HUES64 (cell line): Measurements from ENCODE around the gene GNA14.
"Not testable (repeated sequence)": the region's sequence is repeated elsewhere in the genome, so short reads cannot be mapped to it uniquely, and the experiment has no call there.

Experiments
- H3K27ac ChIP-seq: 2 replicates; pipeline ENCODE4 v1.7.0; 2013; ENCODE audit warnings: low read depth, low read length, inconsistent platforms
- H3K27me3 ChIP-seq: 2 replicates; pipeline ENCODE4 v1.6.1; 2013; ENCODE audit warnings: mild to moderate bottlenecking, low read length; ENCODE audit not compliant: insufficient read depth
- H3K36me3 ChIP-seq: 2 replicates; pipeline ENCODE4 v1.6.1; 2013; ENCODE audit warnings: mild to moderate bottlenecking, low read length; ENCODE audit not compliant: insufficient read depth
- H3K4me1 ChIP-seq: 2 replicates; pipeline ENCODE4 v1.6.1; 2013; ENCODE audit warnings: mild to moderate bottlenecking, low read length, moderate library complexity; ENCODE audit not compliant: insufficient read depth
- H3K4me3 ChIP-seq: 2 replicates; pipeline ENCODE4 v1.5.1; 2013; ENCODE audit warnings: mild to moderate bottlenecking, low read length, moderate library complexity
- H3K9ac ChIP-seq: 2 replicates; pipeline ENCODE4 v1.6.1; 2013; ENCODE audit warnings: mild to moderate bottlenecking, low read depth, low read length
- H3K9me3 ChIP-seq: 2 replicates; pipeline ENCODE4 v1.6.1; 2013; ENCODE audit warnings: low read depth, low read length; ENCODE audit not compliant: insufficient read depth
- WGBS: fragments of 150-250, 120-280 bp; methylation state at CpG from one replicate; pipeline ENCODE4 v1.1.7; 2013; ENCODE audit warnings: missing lambda C conversion rate; 5-methylcytosine and 5-hydroxymethylcytosine counted together

Gene GNA14

GRCh38 chr9:77456829-77457437, 191.2 kb downstream of the GNA14 start:
- WGBS: 19% methylated on average over 8 of the region's 10 CpGs
- Histone ChIP-seq H3K36me3 (no peaks in the 10 kb centered on the region), H3K27me3 (no peaks in the 10 kb centered on the region), H3K9ac (no peak overlapping the region), H3K27ac (no peak overlapping the region), H3K9me3 (no peaks in the 10 kb centered on the region), H3K4me3 (no peak overlapping the region), H3K4me1 (peaks cover 12% of the 10 kb centered on the region)

DNA sequence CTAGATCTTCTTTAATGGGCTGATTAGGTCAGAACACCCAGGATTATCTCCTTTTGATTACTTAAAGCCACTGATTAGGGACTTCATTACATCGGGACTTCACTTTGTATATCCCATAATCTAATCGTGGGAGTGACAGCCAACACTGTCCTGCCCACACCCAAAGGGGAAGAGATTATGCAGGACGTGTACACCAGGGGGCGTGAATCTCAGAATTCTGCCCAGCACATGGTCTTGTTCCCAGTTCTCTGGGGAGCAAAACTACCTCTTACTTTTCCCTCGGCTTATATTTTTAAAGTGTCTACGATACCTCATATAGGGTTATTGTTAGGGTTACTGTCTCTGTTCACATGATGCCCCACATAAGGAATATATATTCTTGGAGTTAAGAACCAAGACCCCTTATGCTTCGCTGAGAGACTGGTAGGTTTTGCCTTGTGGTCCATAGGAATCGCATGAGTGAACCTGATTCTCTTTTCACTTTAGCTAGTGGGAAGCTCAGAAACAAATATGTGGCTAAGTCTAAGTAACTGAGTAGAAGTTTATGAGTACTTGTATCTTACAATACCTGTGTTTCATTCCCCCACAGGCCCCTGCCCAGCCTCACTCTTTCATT, 192.7 kb downstream of the GNA14 start:
- H3K4me1 ChIP-seq: peaks cover 6% of the 10 kb centered on the region
- no peaks in the 10 kb centered on the region for H3K36me3 ChIP-seq
- H3K9ac ChIP-seq: no peak overlapping the region
- no peaks in the 10 kb centered on the region for H3K9me3 ChIP-seq
- H3K4me3 ChIP-seq: no peak overlapping the region
- 89% methylated on average over 6 of the region's 8 CpGs for WGBS
- H3K27ac ChIP-seq: no peak overlapping the region
- H3K27me3 ChIP-seq: no peaks in the 10 kb centered on the region

DNA sequence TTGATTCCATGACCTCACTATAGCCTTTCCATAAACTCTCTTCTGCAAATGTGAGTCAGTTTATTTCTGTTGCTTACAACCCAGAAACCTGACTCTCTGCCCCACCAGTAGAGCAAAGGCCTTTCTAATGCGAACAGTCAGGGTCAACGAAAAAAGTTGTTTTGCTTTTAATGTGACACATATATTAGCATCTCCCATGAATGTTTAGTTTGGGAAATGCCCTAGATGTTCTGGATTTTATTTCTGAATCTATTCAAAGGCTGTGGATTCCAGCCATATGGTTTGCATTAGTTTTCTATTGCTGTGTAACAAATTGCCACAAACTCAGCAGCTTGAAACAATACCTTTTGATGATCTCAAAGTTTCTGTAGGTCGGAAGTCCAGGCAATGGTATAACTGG, 193.5 kb downstream of the GNA14 start:
- Histone ChIP-seq H3K9ac (no peak overlapping the region), H3K9me3 (no peaks in the 10 kb centered on the region), H3K4me3 (no peak overlapping the region), H3K36me3 (no peaks in the 10 kb centered on the region), H3K27ac (no peak overlapping the region), H3K27me3 (no peaks in the 10 kb centered on the region), H3K4me1 (peaks cover 6% of the 10 kb centered on the region)
- WGBS: 94% methylated on average over 1 of the region's 3 CpGs

DNA sequence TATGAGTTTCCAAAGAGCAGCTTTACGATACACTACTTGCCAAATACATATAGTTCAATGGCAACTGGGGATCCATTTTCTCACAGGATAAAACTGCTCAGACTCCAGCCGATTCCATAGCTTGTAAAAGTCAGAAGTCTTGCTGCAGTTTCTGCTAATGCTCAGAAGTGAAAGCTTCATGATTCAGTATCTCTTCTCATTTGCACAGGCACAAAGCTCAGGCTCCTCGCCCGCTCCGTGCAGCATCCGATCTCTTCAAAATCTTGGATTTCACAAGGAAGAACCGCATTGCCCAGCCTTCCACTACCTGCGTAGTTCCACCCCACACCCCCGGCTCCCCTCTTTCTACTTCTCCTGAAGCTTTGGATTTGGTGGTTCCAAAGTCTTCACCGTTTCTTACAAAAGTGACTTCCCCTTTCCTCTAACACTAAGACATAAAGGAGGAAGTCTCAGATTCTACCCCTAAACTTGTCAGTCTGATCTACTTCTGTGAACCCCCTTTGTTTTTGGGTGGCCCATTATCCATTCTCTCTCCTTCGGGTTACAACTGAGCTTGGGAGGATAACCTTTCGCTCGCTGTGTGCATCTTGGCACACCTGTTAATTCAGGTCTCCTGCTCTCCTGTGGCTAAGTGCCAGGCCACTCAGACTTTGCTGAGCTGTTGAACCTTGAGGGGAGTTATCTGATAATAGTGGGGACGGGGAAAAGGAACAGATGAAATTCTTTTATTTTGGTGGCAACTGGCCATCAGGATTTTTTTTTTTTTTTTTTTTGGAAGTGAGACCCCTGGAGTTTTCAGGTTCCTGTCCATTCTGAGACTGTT, 194.1 kb downstream of the GNA14 start:
- H3K36me3 ChIP-seq: no peaks in the 10 kb centered on the region
- WGBS: 92% methylated on average over 14 of the region's 14 CpGs
- H3K9me3 ChIP-seq: no peaks in the 10 kb centered on the region
- no peak overlapping the region for H3K4me3 ChIP-seq
- H3K27me3 ChIP-seq: no peaks in the 10 kb centered on the region
- no peak overlapping the region for H3K27ac ChIP-seq
- no peak overlapping the region for H3K9ac ChIP-seq
- peaks cover 6% of the 10 kb centered on the region for H3K4me1 ChIP-seq

DNA sequence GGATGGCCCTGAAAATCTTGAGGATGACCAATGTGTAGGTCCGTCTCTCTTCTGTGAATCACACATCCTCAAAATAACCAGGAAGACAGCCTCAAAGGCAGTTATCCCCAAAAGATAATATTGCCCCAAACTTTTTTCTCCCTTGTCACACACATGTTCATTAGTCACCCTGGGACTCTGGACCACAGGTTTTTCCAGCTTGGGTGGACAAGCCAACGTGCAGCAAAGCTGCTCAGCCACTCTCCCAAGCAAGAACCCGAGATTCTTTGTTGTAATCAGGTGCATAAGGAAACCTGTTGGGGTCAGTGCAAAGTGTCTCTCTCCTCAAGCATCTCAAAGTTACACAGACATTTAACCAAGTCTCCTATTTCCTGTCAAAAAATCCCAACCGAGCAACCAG, 196.6 kb downstream of the GNA14 start:
- Histone ChIP-seq H3K4me1 (peaks cover 6% of the 10 kb centered on the region), H3K27ac (no peak overlapping the region), H3K36me3 (no peaks in the 10 kb centered on the region), H3K9me3 (no peaks in the 10 kb centered on the region), H3K4me3 (no peak overlapping the region), H3K27me3 (no peaks in the 10 kb centered on the region), H3K9ac (no peak overlapping the region)
- 88% methylated on average over 4 of the region's 4 CpGs for WGBS

DNA sequence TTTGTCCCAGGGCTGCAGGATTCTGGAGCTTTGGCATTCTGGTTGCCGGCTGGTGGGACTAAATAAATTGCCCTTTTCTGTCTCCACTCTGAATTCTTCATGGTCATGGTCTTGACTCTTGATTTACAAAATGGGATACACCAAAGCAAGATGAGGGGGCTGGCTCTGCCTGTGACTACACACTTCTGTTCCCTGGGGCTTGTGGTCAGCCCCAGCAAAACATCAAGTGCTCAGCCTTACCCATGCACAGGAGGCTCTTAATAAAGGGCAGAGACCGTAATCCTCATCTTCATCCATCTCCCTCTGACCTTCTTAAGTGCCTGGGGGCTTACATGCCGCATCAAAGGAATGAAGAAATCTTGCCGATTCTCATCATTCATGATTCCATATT, 198.0 kb downstream of the GNA14 start:
- WGBS: 97% methylated on average over 4 of the region's 4 CpGs
- H3K27ac ChIP-seq: no peak overlapping the region
- no peak overlapping the region for H3K9ac ChIP-seq

DNA sequence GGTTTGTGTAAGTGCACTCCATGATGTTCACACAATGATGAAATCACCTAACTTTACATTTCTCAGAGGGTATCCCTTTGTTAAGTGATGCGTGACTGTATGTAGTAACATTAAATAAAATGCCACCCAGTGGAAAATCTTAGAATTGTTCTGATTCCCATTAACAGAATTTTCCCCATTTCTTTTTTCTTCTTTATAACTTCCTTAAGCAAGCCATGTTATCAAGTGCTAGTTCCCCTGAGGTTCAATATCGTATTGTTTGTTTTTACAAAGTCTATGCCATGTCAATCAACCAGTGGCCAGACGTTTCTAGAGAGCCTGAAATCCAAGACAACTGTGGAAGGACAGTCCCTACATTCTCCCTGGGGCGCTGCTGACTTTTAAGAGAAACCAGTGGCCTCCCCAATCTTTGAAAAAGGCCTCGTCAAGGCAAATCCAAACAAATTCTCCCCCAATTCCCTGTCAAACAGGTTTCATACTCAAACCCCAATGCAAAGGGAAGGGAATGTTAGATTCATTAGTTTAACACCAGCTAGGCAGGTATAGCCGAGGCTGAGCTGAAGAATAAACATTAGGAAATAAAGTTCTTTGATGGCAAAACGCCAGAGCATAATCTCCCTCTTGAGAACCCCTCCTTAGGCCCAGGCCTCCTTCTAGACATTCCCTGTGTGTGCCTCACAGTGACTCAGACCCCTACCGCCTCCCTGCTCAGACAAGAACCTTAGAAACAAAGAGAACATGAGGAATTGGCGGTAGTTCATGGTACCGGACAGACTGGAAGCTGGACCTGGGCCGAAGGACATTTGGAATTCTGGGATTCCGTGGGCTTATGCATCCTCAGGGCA, 198.7 kb downstream of the GNA14 start:
- no peaks in the 10 kb centered on the region; the same call in none of the 2 replicates for H3K4me1 ChIP-seq
- no peaks in the 10 kb centered on the region for H3K36me3 ChIP-seq
- 89% methylated on average over 12 of the region's 12 CpGs for WGBS
- H3K9me3 ChIP-seq: no peaks in the 10 kb centered on the region
- H3K27me3 ChIP-seq: no peaks in the 10 kb centered on the region
- no peak overlapping the region for H3K9ac ChIP-seq
- H3K4me3 ChIP-seq: no peak overlapping the region
- no peak overlapping the region for H3K27ac ChIP-seq

More for the DNA sequence above, 198.0 kb downstream of the GNA14 start:
- H3K4me3 ChIP-seq: no peak overlapping the region
- H3K4me1 ChIP-seq: no peaks in the 10 kb centered on the region; the same call in none of the 2 replicates
- no peaks in the 10 kb centered on the region for H3K36me3 ChIP-seq
- no peaks in the 10 kb centered on the region for H3K27me3 ChIP-seq
- no peaks in the 10 kb centered on the region for H3K9me3 ChIP-seq

DNA sequence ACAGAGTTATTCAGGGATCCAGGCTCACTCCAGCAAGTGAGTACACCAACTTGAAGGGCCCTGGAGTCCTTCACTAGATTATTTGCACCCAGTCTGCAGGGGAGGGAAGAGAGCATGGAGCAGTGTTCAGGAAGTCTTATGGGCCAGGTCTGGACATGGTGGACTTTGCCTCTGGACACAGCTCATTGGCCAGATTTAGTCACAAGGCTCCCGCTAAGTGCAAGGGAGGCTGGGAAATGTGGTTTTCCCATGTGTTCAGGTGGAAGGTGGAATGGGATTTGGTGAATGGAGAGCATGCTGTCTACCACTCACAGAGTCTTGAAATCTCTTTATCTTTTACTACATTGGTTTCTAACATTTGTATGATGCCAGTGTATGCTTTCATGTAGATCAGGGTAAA, 200.5 kb downstream of the GNA14 start:
- 100% methylated on average over 1 of the region's 1 CpG for WGBS
- Histone ChIP-seq H3K36me3 (no peaks in the 10 kb centered on the region), H3K9me3 (no peaks in the 10 kb centered on the region), H3K4me1 (no peaks in the 10 kb centered on the region; the same call in 1 of the 2 replicates), H3K9ac (no peak overlapping the region), H3K27me3 (no peaks in the 10 kb centered on the region), H3K4me3 (no peak overlapping the region), H3K27ac (no peak overlapping the region)

- Histone ChIP-seq H3K36me3 (no peaks in the 10 kb centered on the region), H3K27ac (no peak overlapping the region), H3K27me3 (no peaks in the 10 kb centered on the region), H3K9ac (no peak overlapping the region), H3K9me3 (no peaks in the 10 kb centered on the region), H3K4me1 (peaks cover 18% of the 10 kb centered on the region), H3K4me3 (no peak overlapping the region)
- 82% methylated on average over 1 of the region's 1 CpG for WGBS
Observed at GRCh38 chr9:77442436-77442835, 205.7 kb downstream of the GNA14 start.

GRCh38 chr9:77441124-77441523, 207.0 kb downstream of the GNA14 start:
- 79% methylated on average over 3 of the region's 7 CpGs for WGBS
- not testable (repeated sequence) for H3K27ac ChIP-seq
- H3K4me1 ChIP-seq: peaks cover 18% of the 10 kb centered on the region

More at GRCh38 chr9:77441124-77441523, 207.0 kb downstream of the GNA14 start:
- H3K27me3 ChIP-seq, H3K9me3 ChIP-seq, H3K9ac ChIP-seq, H3K4me3 ChIP-seq, H3K36me3 ChIP-seq: not testable (repeated sequence)
